ENCODE results near the gene FRK. TPM values are rescaled to one million over a fixed set of nuclear protein-coding genes. Genes with fewer than 3 reads are reported as not detected.

FRK gene
- polyA plus RNA-seq, 3 donors from 2014 or later: not detected

GRCh38 chr6:115887891-115888290 is 172.8 kb downstream of the FRK start:
- H3K4me1 Mint-ChIP-seq: no peaks in the 10 kb centered on the region
- H3K4me3 Mint-ChIP-seq: no peak overlapping the region
- DNase-seq: no peak
- H3K27ac Mint-ChIP-seq: no peak overlapping the region
- H3K36me3 Mint-ChIP-seq: no peaks in the 10 kb centered on the region
- no peaks in the 10 kb centered on the region for H3K27me3 Mint-ChIP-seq (ENCODE audit: low read depth in 3 of 3)
- H3K9me3 Mint-ChIP-seq: peaks cover 0 to 14% (median 2%) of the 10 kb centered on the region in 6 donors

- H3K4me3 Mint-ChIP-seq: no peak overlapping the region
- DNase-seq: no peak
- H3K4me1 Mint-ChIP-seq: no peaks in the 10 kb centered on the region
- H3K27me3 Mint-ChIP-seq (ENCODE audit: low read depth in 3 of 3): no peaks in the 10 kb centered on the region
- H3K27ac Mint-ChIP-seq: no peak overlapping the region
- no peaks in the 10 kb centered on the region for H3K36me3 Mint-ChIP-seq
- H3K9me3 Mint-ChIP-seq: peaks cover 0 to 14% (median 2%) of the 10 kb centered on the region in 6 donors
Measured at GRCh38 chr6:115885636-115886366, 174.9 kb downstream of the FRK start.

- Mint-ChIP-seq H3K27ac (no peak overlapping the region), H3K9me3 (peaks cover 0 to 4% (median under 1%) of the 10 kb centered on the region in 6 donors), H3K4me3 (no peak overlapping the region), H3K36me3 (no peaks in the 10 kb centered on the region), H3K4me1 (no peaks in the 10 kb centered on the region), H3K27me3 (ENCODE audit: low read depth in 3 of 3) (no peaks in the 10 kb centered on the region)
- no peak for DNase-seq
Measured at GRCh38 chr6:115882771-115883170, 177.9 kb downstream of the FRK start.

GRCh38 chr6:115882174-115882573 is 178.5 kb downstream of the FRK start:
- H3K4me1 Mint-ChIP-seq: no peaks in the 10 kb centered on the region
- H3K4me3 Mint-ChIP-seq: no peak overlapping the region
- peaks cover 0 to 4% (median 0%) of the 10 kb centered on the region in 6 donors for H3K9me3 Mint-ChIP-seq
- H3K27ac Mint-ChIP-seq: no peak overlapping the region
- H3K36me3 Mint-ChIP-seq: no peaks in the 10 kb centered on the region
- H3K27me3 Mint-ChIP-seq (ENCODE audit: low read depth in 3 of 3): no peaks in the 10 kb centered on the region
- no peak for DNase-seq

Other genes starting within 250 kb of the FRK start
- gene NT5DC1, start 40.0 kb upstream of the FRK start, polyA plus RNA-seq: 10 to 100 TPM; 30.6 to 44.8 (median 35.9) TPM
- gene COL10A1, start 65.2 kb upstream of the FRK start, polyA plus RNA-seq: not detected
- 10 to 100 TPM in 1 of 3 donors, 1 to 10 TPM in 2; 8.1 to 11.9 (median 8.1) TPM for gene TSPYL4, start 193.2 kb upstream of the FRK start, polyA plus RNA-seq
- gene TSPYL1, start 219.0 kb upstream of the FRK start, polyA plus RNA-seq: 10 to 100 TPM; 14.9 to 31.0 (median 21.6) TPM